Activated B cell treated with CpG ODN at 0.5 μM for 24 hours (primary cell): ENCODE results near the gene ADAM12. TPM values are rescaled to one million over a fixed set of nuclear protein-coding genes. Genes with fewer than 3 reads are reported as not detected.

ENCODE experiments used
- ATAC-seq: fragments of 200-7000 bp; cut with Tn5 transposase; one replicate; pipeline ENCODE4 v1.10.0; 2021; ENCODE audit warnings: low read depth, mild to moderate bottlenecking, moderate library complexity
- CTCF ChIA-PET: fragments of 350-600 bp; sonication (Branson Sonifier 250); formaldehyde crosslinking; loops from one replicate; lab custom pipeline; 2021; ENCODE audit warnings: antibody characterized with exemption; lab: Charles Lee
- POLR2A ChIA-PET: fragments of 350-600 bp; sonication (Branson Sonifier 250); formaldehyde crosslinking; loops from one replicate; lab custom pipeline; 2021; ENCODE audit warnings: antibody characterized with exemption; lab: Charles Lee
- DNase-seq: peaks from one replicate; pipeline ENCODE4 v3.0.0; 2022
- H3K27ac Mint-ChIP-seq: one replicate; pipeline ENCODE4 v1.8.0; 2020; ENCODE audit warnings: mixed read lengths
- H3K27me3 Mint-ChIP-seq: one replicate; pipeline ENCODE4 v1.8.0; 2021; ENCODE audit warnings: mixed read lengths
- H3K36me3 Mint-ChIP-seq: one replicate; pipeline ENCODE4 v1.8.0; 2021; ENCODE audit warnings: low read depth, mixed read lengths
- H3K4me1 Mint-ChIP-seq: one replicate; pipeline ENCODE4 v1.8.0; 2021; ENCODE audit warnings: mixed read lengths
- H3K4me3 Mint-ChIP-seq: one replicate; pipeline ENCODE4 v1.8.0; 2020; ENCODE audit warnings: mild to moderate bottlenecking, mixed read lengths
- H3K9me3 Mint-ChIP-seq: one replicate; pipeline ENCODE4 v1.8.0; 2020; ENCODE audit warnings: mixed read lengths
- CTCF ChIP-seq: fragments of 200-600 bp; IDR thresholded peaks from one replicate; pipeline ENCODE4 v1.8.0; 2022; ENCODE audit warnings: antibody characterized with exemption, mild to moderate bottlenecking
- intact Hi-C: fragments of 100-400 bp; cut with micrococcal nuclease; formaldehyde crosslinking; loops from one replicate; pipeline ENCODE4 v1.15.1; 2024
- total RNA-seq: library from RNA; stranded (reverse); gene quantifications from 2 replicates; pipeline ENCODE4 v1.2.3, GENCODE V29; 2022

Gene ADAM12
- total RNA-seq, 1 donor from 2014 or later = 0.84 TPM

- Mint-ChIP-seq H3K27me3 (peaks cover 3% of the 10 kb centered on the region), H3K27ac (no peak overlapping the region), H3K9me3 (no peaks in the 10 kb centered on the region), H3K4me1 (no peaks in the 10 kb centered on the region), H3K4me3 (no peak overlapping the region), H3K36me3 (no peaks in the 10 kb centered on the region)
- ChIA-PET CTCF (no interaction called here), POLR2A (no interaction called here)
- intact Hi-C loops = no loop called here
- no peak for ATAC-seq
- TF ChIP-seq CTCF = no peak
- no peak for DNase-seq
Observed at GRCh38 chr10:126191192-126191591, 197.1 kb downstream of the ADAM12 start.

- TF ChIP-seq CTCF = no peak
- no peaks in the 10 kb centered on the region for H3K4me1 Mint-ChIP-seq
- no peaks in the 10 kb centered on the region for H3K36me3 Mint-ChIP-seq
- no peak for ATAC-seq
- intact Hi-C loops = loop anchor here (10.0 kb wide), 1 partner anchor 204 kb away; no protein-coding TSS in a partner anchor
- POLR2A ChIA-PET = no interaction called here
- CTCF ChIA-PET = no interaction called here
- H3K9me3 Mint-ChIP-seq = no peaks in the 10 kb centered on the region
- peaks cover 6% of the 10 kb centered on the region for H3K27me3 Mint-ChIP-seq
- H3K4me3 Mint-ChIP-seq = no peak overlapping the region
- no peak for DNase-seq
- no peak overlapping the region for H3K27ac Mint-ChIP-seq
Observed at GRCh38 chr10:126188679-126189200, 199.5 kb downstream of the ADAM12 start.

GRCh38 chr10:126187399-126187798 is 200.9 kb downstream of the ADAM12 start:
- intact Hi-C loops = loop anchor here (10.0 kb wide), 1 partner anchor 203 kb away; no protein-coding TSS in a partner anchor
- TF ChIP-seq CTCF = no peak
- ChIA-PET CTCF (no interaction called here), POLR2A (no interaction called here)
- no peak overlapping the region for H3K27ac Mint-ChIP-seq
- H3K9me3 Mint-ChIP-seq = no peaks in the 10 kb centered on the region
- H3K4me1 Mint-ChIP-seq = no peaks in the 10 kb centered on the region
- peaks cover 6% of the 10 kb centered on the region for H3K27me3 Mint-ChIP-seq
- DNase-seq (no peak), ATAC-seq (no peak)
- no peak overlapping the region for H3K4me3 Mint-ChIP-seq
- H3K36me3 Mint-ChIP-seq = no peaks in the 10 kb centered on the region

GRCh38 chr10:126186766-126187165 is 201.5 kb downstream of the ADAM12 start:
- Mint-ChIP-seq H3K9me3 (no peaks in the 10 kb centered on the region), H3K4me1 (no peaks in the 10 kb centered on the region), H3K4me3 (no peak overlapping the region), H3K27ac (no peak overlapping the region), H3K27me3 (peaks cover 6% of the 10 kb centered on the region), H3K36me3 (no peaks in the 10 kb centered on the region)
- POLR2A ChIA-PET = no interaction called here
- intact Hi-C loops = loop anchor here (10.0 kb wide), 1 partner anchor 202 kb away; no protein-coding TSS in a partner anchor
- CTCF ChIA-PET = no interaction called here
- ATAC-seq (no peak), DNase-seq (no peak)
- no peak for TF ChIP-seq CTCF

DNA sequence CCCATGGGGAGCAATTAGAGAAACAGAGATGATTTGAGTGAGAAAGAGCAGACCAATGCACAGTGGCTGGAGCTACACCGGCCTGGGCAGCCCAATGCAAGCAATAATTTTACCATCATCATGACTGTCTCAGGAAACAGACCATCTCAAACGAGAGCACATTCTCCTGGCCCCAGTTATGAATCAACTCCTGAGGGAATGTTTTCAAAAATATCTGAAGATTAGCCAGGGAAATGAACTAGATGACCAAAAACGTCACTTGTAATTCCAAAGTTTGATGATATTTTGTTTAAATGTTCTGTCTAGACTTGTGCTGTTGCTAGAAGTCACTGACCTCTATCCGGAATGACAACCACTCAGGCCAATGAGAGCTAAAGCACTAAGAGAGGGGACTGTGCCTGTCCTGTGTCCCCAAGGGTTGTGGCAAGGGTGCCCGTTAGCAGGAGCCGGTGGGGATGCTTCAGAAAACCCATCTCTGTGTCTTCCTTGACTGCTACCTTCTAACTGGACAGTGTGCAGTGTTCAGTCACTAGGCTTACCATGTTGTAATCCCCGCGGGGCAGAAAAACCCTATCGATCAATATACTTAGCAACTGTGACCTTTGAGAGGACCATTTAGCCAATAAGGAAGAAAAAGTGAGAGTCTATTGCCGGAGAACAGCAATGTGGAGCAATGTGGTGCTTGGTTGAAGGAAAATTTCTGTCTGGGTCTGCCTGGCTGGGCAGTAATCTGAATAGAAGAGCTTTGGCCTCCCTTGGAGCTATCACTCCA is 202.4 kb downstream of the ADAM12 start:
- ATAC-seq (no peak), DNase-seq (no peak)
- ChIA-PET POLR2A (no interaction called here), CTCF (no interaction called here)
- H3K4me1 Mint-ChIP-seq = no peaks in the 10 kb centered on the region
- no peaks in the 10 kb centered on the region for H3K9me3 Mint-ChIP-seq
- no peak overlapping the region for H3K27ac Mint-ChIP-seq
- H3K4me3 Mint-ChIP-seq = no peak overlapping the region
- no peak for TF ChIP-seq CTCF
- intact Hi-C loops = loop anchor here (10.0 kb wide), 1 partner anchor 201 kb away; no protein-coding TSS in a partner anchor
- peaks cover 6% of the 10 kb centered on the region for H3K27me3 Mint-ChIP-seq
- no peaks in the 10 kb centered on the region for H3K36me3 Mint-ChIP-seq
